IPS-NIHi11 (cell line): Measurements from ENCODE around the gene STX18.
"Not testable (repeated sequence)": the region's sequence is repeated elsewhere in the genome, so short reads cannot be mapped to it uniquely, and the experiment has no call there.

Experiments
- DNase-seq: peaks from one replicate; pipeline ENCODE4 v3.0.0; 2012; ENCODE audit warnings: mixed read lengths, low spot score

STX18 gene

GRCh38 chr4:4541661-4542570 is at the start of gene STX18:
STX18 (minus strand) TSS chr4:4542048; CDS start chr4:4541964, 84 bp downstream.
- peak; percentile 97 for DNase-seq

DNA sequence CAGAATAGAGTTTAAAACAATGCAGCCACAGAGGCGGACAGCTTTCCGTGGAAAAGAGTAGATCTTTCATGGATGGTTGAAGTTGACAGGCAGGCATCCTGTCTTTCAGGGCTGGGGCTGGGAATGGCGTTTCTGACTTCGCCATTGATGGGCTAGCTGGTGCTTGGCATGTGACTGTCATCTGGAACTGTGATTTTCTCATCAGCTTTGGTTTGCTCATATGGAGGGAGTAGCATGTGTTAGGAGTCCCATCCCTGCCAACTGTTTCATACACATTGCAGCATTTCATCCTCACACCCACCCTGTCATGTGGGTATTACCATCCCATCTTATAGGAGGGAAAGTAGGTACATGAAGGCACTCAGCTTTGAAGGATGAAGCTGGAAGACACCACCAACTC is 49.2 kb upstream of the STX18 start:
- DNase-seq, result no peak

- DNase-seq, result no peak
These were observed 48.7 kb upstream of the STX18 start for GRCh38 chr4:4590546-4590945.

- DNase-seq, result no peak
These were observed 43.3 kb upstream of the STX18 start for GRCh38 chr4:4585012-4585670.

DNA sequence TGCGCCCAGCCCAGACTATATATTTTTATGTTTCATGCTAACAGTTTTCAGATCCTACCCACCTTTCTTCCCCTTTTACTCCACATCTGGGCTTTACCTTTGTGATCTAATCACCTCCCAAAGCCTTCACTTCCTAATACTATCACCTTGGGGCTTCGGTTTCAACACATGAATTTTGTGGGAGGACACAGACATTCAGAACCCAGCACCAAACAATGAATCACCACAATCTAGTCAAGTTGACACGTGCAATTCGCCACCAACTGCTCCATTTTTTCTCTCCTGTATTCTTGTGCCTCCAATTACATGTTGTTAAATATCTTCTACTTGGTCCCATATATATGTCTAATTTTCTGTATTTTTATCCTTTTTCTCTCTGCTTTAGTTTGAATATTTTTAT is 41.8 kb upstream of the STX18 start:
- DNase-seq, result no peak

DNA sequence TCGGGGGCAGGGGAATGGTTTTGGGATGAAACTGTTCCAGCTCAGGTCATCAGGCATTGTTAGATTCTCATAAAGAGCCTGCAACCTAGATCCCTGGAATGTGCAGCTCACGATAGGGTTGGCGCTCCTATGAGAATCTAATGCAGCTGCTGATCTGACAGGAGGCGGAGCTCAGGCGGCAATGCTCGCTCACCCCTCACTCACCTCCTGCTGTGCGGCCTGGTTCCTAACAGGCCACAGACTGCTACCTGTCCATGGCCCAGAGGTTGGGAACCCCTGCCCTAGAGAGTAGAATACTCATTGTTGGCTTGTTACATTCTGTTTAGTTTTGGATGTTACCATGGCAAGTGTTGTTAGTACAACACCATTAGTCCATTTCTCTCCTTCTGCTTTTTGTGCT is 40.8 kb upstream of the STX18 start:
- no peak for DNase-seq

DNA sequence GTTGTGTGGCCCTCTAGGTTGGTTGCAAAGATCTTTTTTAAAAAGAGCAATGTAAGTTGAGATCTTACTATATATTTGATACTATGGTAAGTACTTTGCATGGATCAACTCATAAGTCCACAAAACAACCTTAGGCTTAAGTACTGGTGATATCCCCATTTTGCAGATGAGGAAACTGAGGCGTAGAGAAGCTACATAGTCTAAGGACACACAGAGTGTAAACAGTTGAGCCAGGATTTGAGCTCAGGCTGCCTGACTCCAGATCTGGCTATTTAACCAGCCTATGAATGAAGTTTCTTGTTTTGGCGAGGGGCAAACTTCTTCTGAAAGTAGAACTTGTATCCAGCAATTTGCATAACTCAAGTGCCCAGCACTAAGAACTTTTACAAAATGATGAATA is 38.6 kb upstream of the STX18 start:
- no peak for DNase-seq

GRCh38 chr4:4578981-4579380 is 37.1 kb upstream of the STX18 start:
- peak; percentile 31 for DNase-seq

GRCh38 chr4:4577359-4577875 is 35.6 kb upstream of the STX18 start:
- no peak for DNase-seq

- DNase-seq, result peak; percentile 93
These were observed 33.7 kb upstream of the STX18 start for GRCh38 chr4:4575284-4576211.

DNA sequence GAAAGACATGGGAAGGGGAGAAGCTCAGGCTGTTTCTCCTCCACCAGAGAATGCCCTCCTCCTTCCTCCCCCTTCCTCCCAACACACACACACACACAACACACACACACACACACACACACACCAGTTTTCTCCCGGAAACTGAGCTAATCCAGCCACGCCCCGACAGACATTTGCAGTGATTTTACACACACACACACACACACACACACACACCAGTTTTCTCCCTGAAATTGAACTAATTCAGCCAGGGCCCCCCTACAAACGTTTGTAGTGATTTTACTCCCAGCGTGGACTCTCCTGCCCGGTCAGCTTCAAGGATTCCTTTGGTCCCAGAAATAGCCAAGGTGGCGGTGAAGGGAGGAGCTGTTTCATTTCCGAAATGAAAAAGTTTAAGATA is 32.9 kb upstream of the STX18 start:
- peak; percentile 54 for DNase-seq

- DNase-seq, result no peak
These were observed 32.2 kb upstream of the STX18 start for GRCh38 chr4:4574052-4574451.

GRCh38 chr4:4572821-4573220 is 31.0 kb upstream of the STX18 start:
- no peak for DNase-seq

- not testable (repeated sequence) for DNase-seq
These were observed 28.0 kb upstream of the STX18 start for GRCh38 chr4:4569861-4570260.

GRCh38 chr4:4568806-4569427 is 27.1 kb upstream of the STX18 start:
- no peak for DNase-seq

DNA sequence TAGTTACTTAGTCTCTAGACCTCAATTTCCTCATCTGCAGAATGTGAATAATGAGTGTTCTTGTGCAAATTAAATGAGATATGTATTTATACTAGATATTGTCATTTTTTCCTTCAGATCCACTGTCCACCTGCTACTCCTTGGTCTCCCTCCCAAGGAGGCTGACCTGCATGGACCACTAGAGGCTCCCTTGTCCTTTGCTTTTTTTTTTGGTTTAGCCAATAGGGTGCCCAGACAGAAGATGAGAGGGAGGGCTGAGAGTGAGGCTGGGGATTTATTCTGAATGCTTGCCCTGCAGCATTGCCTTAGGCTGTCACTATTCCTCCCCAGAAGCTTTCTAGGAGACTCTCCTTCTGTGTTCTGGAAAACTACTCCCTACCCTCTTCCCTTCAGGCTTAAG is 24.5 kb upstream of the STX18 start:
- not testable (repeated sequence) for DNase-seq

DNA sequence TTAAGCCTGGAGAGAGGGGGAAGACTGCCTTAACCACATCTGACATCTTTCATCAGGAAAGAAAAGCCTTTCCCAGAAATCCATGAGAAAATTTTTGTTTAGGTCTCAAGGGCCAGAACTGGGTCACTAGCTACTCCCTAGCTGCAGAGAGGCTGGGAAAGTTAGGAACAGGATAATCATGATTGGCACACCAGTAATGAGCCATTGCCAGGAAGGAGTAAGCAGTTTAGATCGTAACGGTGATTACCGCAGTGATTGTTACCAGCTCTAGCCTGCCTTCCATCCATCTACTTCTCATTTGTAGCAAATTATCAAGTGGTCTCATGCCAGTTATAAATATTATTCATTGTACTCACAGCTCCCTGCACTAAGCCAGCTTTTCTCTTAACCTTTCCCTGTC is 22.7 kb upstream of the STX18 start:
- DNase-seq, result no peak

GRCh38 chr4:4560642-4561041 is 18.8 kb upstream of the STX18 start:
- no peak for DNase-seq

DNA sequence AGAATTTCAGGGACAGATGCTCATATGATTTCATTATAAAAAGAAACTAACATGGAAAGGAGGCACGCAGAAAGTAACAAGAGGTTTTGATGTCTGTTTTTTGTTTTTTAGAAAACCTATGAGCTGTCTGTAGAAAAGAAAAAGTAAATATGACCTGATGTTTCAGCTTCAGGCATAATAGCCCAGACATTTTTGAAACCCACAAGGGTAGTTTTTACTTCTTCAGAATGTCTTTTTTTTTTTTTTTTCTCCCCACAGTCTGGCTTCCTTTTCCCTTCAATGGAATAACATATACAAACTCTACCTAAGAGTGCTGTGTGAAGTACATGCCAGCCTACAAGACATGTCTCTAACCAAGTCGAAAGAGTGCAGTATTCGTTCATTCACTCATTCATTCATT is 18.3 kb upstream of the STX18 start:
- DNase-seq, result no peak

GRCh38 chr4:4559596-4559995 is 17.7 kb upstream of the STX18 start:
- DNase-seq, result no peak

DNA sequence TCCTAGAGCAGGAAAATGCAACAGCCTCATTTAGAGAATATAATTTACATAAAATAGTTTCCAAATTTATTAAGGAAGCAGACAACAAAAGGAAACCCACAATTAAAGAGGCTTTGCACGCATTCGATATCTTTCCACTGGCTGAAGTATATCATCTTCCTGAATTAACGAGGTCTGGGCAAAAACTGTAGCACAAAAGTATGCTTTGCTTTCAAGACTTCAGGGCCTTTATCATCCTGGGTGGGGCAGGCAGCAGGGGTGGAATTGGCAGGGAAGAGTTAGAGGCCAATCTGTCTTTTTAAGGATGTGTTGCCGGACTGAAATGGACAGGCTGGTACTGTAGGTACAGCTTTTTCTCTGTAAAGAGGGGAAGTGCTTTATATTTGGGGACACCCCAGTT is 17.0 kb upstream of the STX18 start:
- no peak for DNase-seq

GRCh38 chr4:4555916-4556315 is 14.1 kb upstream of the STX18 start:
- peak; percentile 45 for DNase-seq
